Heart left ventricle (tissue), 13 donors: ENCODE data around the gene HIRIP3.

Source experiments
- POLR2A ChIP-seq, 2 donors: fragments of 450-650 bp; IDR thresholded peaks; one replicate each; pipeline ENCODE4 v1.6.1; 2017; ENCODE audit warnings: antibody characterized with exemption in 2 of 2, mild to moderate bottlenecking in 2 of 2, moderate library complexity in 2 of 2
- TF ChIP-seq, protein P1 (sequence below), 12 donors: fragments of 200-600 bp; sonication (generic) in 4 of 12; IDR thresholded peaks; one replicate each; pipeline versions ENCODE4 v1.5.0 to v1.8.0; 2018 to 2022; ENCODE audit warnings: antibody characterized with exemption in 12 of 12, mild to moderate bottlenecking in 5 of 12
- donor health status: ischemic (EF 13 %, LVEDD 7.1; RV severe dilation, severe dysfunction).
- donor health status: DM: no; HTN: yes; CAD: no.
- donor health status: DM: no; HTN: no; CAD: no.
- donor health status: ischemic (EF 25% LVEDD 6.9; RV normal size, moderate dysfunction).
- donor health status: ischemic (EF 25% LVEDD 5.7; RV mildly dilated, moderate dysfunction).
- donor health status: ischemic (EF 35%, LVEDD 5.7; RV mildly dilated, moderate dysfunction).
- donor health status: nonischemic (EF 11% LVEDD 7.7; RV severe dilation, severe dysfunction).
- donor health status: DM: yes; HTN: yes; CAD: no.
- donor health status: PGD.
- donor health status: ischemic (EF 29% LVEDD 5.4; RV normal size, mild dysfunction).
- donor health status: nonischemic (EF 23%, LVEDD 6.1; RV moderate dilation, normal function).

DNA sequence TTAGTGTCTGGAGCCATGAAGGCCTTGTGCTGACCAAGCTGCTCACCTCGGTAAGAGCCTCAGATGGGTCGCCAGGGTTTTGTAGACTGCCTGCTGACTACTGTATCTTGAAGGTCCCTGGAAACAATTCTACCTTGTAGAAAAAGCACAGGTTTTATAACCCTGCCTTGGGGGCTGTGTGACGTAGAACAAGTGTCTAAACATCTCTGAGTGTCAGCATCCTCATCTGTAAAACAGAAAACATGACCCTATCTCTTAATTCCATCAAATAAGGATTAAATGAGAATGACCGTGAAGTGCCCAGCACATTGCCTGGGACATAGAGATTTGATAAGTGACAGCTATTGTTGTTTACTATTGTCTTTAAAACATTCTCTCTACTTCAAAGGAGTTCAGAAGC lies 27.2 kb downstream of the HIRIP3 start:
- no peak for TF ChIP-seq POLR2A (IDR thresholded peaks at IDR 0.05)
- TF ChIP-seq, protein P1, sequence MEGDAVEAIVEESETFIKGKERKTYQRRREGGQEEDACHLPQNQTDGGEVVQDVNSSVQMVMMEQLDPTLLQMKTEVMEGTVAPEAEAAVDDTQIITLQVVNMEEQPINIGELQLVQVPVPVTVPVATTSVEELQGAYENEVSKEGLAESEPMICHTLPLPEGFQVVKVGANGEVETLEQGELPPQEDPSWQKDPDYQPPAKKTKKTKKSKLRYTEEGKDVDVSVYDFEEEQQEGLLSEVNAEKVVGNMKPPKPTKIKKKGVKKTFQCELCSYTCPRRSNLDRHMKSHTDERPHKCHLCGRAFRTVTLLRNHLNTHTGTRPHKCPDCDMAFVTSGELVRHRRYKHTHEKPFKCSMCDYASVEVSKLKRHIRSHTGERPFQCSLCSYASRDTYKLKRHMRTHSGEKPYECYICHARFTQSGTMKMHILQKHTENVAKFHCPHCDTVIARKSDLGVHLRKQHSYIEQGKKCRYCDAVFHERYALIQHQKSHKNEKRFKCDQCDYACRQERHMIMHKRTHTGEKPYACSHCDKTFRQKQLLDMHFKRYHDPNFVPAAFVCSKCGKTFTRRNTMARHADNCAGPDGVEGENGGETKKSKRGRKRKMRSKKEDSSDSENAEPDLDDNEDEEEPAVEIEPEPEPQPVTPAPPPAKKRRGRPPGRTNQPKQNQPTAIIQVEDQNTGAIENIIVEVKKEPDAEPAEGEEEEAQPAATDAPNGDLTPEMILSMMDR (IDR thresholded peaks at IDR 0.05), result no peak
